ENCODE results near the gene FBXO36.
"Not testable (repeated sequence)": the region's sequence is repeated elsewhere in the genome, so short reads cannot be mapped to it uniquely, and the experiment has no call there.

Gene FBXO36

GRCh38 chr2:229956491-229956890 is 34.2 kb downstream of the FBXO36 start:
- H3K4me3 ChIP-seq (ENCODE audit: low read depth, low read length) = no peak overlapping the region
- no peak for DNase-seq (ENCODE audit: low read depth)
- no peak for TF ChIP-seq CTCF (IDR thresholded peaks at IDR 0.05; ENCODE audit: control insufficient read depth, extremely low read depth, insufficient read depth)

GRCh38 chr2:229963596-229963995 is 41.3 kb downstream of the FBXO36 start:
- not testable (repeated sequence) for H3K4me3 ChIP-seq (ENCODE audit: low read depth, low read length); DNase-seq (ENCODE audit: low read depth)

- DNase-seq (ENCODE audit: low read depth) = no peak
- TF ChIP-seq CTCF (IDR thresholded peaks at IDR 0.05; ENCODE audit: control insufficient read depth, extremely low read depth, insufficient read depth) = no peak
- H3K4me3 ChIP-seq (ENCODE audit: low read depth, low read length) = no peak overlapping the region
Measured at GRCh38 chr2:229969921-229970320, 47.6 kb downstream of the FBXO36 start.

GRCh38 chr2:229970406-229970805 is 48.1 kb downstream of the FBXO36 start:
- TF ChIP-seq CTCF (IDR thresholded peaks at IDR 0.05; ENCODE audit: control insufficient read depth, extremely low read depth, insufficient read depth) = no peak
- DNase-seq (ENCODE audit: low read depth) = no peak
- no peak overlapping the region for H3K4me3 ChIP-seq (ENCODE audit: low read depth, low read length)

DNA sequence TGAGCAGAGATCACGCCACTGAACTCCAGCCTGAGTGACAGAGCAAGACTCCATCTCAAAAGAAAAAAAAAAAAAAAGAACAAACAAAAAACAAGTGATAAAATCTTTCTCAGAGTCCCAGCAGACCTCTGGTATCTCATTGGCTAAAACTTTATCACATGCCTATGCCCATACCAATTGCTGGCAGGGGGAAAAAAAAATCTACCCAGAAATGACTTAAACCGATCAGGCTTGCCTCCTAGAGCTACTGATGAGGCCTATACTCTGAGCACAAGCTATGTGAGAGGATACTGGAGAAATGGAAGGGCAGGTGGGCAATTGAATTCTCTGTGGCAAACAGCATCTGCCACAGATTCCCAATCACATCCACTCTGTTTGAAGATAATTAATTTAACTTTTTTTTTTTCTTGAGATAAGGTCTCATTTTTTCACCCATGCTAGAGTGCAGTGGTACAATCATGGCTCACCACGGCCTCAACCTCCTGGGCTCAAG is 49.0 kb downstream of the FBXO36 start:
- no peak overlapping the region for H3K4me3 ChIP-seq (ENCODE audit: low read depth, low read length)
- DNase-seq (ENCODE audit: low read depth) = no peak
- TF ChIP-seq CTCF (IDR thresholded peaks at IDR 0.05; ENCODE audit: control insufficient read depth, extremely low read depth, insufficient read depth) = no peak

- H3K4me3 ChIP-seq (ENCODE audit: low read depth, low read length) = no peak overlapping the region
- no peak for DNase-seq (ENCODE audit: low read depth)
Measured at GRCh38 chr2:229974266-229974665, 52.0 kb downstream of the FBXO36 start.

DNA sequence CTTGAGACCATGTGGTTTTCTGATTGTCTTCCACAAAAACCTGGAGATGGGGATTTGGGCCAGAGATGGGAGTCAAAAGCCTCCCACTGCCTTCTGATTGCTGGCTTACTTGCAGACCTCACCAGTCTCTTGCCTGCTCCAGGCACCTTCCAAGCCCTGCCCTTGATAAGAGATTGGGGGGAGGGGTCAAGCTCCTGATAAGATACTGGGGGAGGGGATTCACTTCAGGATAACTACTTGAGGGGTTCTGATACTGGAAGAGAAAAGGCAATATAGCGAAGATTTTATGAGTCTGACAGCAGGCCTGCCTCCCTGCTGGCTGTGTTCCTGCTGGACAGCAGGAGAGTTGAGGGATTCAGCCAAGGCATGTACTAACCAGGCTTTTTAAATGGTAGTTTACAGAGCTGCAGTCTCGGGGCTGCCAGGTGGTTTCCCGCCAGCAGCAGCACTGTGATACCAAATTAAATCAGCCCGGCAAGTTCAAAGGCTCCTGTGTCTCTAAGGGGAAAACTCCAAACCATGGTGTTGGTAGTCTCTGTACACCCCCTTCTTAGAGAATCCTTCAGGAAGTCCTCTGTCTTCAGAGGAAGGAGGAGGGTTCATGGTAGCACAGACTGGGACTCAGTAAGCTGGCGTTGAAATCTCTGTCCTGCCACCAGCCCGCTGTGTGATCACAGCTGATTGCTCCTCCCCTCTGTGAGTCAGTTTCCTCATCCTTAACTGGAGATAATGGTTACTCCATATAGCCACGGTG is 58.3 kb downstream of the FBXO36 start:
- no peak overlapping the region for H3K4me3 ChIP-seq (ENCODE audit: low read depth, low read length)
- DNase-seq (ENCODE audit: low read depth) = peak; percentile 77
- TF ChIP-seq CTCF (IDR thresholded peaks at IDR 0.05; ENCODE audit: control insufficient read depth, extremely low read depth, insufficient read depth) = no peak

More at GRCh38 chr2:229974266-229974665, 52.0 kb downstream of the FBXO36 start:
- TF ChIP-seq CTCF (IDR thresholded peaks at IDR 0.05; ENCODE audit: control insufficient read depth, extremely low read depth, insufficient read depth) = peak; percentile 32; the same call in 1 of the 2 replicates

Measured in LNCaP clone FGC (cell line).